Sigmoid colon (tissue), 4 donors: ENCODE data around the gene TUBA4B.

Experiments used
- CTCF ChIP-seq, 4 experiments: fragments of 450-650 bp in 3 of 4; fragments of 200-600 bp in 1 of 4; IDR thresholded peaks; one replicate each; pipeline ENCODE4 v1.5.1; 2016 to 2019; ENCODE audit warnings: antibody characterized with exemption in 4 of 4, mild to moderate bottlenecking in 3 of 4, moderate library complexity in 2 of 4
- EP300 ChIP-seq, 4 donors: sonication (generic); formaldehyde crosslinking; IDR thresholded peaks; one replicate each; pipeline ENCODE4 v1.6.1; 2017; ENCODE audit warnings: antibody characterized with exemption in 4 of 4
- POLR2A ChIP-seq, 2 donors: fragments of 450-650 bp; IDR thresholded peaks; one replicate each; pipeline ENCODE4 v1.6.1; 2016; ENCODE audit warnings: antibody characterized with exemption in 2 of 2, mild to moderate bottlenecking in 2 of 2, moderate library complexity in 2 of 2
- POLR2AphosphoS5 ChIP-seq, 4 donors: sonication (generic); formaldehyde crosslinking; IDR thresholded peaks; one replicate each; pipeline ENCODE4 v1.6.1; 2017; ENCODE audit warnings: antibody characterized with exemption in 4 of 4

DNA sequence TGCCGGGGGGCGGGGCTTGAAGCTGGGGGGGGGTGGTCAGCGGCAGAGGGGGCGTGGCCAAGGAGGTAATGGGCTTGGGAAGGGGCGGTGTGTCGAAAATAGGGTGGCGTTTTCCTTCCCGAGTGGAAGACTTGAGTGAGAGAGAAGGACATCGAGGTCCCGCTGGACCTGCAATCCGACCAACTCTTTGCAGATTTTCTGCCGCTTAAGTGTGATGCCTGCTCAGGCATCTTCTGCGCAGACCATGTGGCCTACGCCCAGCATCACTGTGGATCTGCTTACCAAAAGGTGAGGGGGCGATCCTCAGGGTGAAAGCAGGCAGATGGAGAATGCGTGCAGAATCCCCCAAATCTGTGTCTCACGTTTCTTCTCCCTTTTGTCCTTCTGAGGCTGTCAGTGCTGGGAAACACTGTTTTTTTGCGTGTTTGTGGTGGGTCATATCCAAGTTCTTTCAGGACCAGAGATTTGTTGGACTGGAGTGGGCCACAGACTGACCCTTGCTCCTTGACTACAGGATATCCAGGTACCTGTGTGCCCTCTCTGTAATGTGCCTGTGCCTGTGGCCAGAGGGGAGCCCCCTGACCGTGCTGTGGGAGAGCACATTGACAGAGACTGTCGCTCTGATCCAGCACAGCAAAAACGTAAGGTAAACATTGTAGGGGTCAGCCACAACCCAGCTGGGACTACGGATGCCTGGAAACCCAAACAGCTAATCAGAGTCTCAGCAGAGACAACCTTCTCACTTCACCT lies 45.7 kb upstream of the TUBA4B start:
- TF ChIP-seq CTCF (IDR thresholded peaks at IDR 0.05) (no peak), EP300 (IDR thresholded peaks at IDR 0.05) (no peak), POLR2A (IDR thresholded peaks at IDR 0.05) (no peak), POLR2AphosphoS5 (IDR thresholded peaks at IDR 0.05) (no peak)
